AG04449 (cell line): ENCODE measurements around the gene UBE2J1.
"Not testable (repeated sequence)": the region's sequence is repeated elsewhere in the genome, so short reads cannot be mapped to it uniquely, and the experiment has no call there.

Experiments used
- CTCF ChIA-PET: fragments of 350-600 bp; formaldehyde crosslinking; extraction: SDS; loops from one replicate; lab custom pipeline; 2021; ENCODE audit warnings: antibody characterized with exemption; lab: Yijun Ruan, JAX
- POLR2A ChIA-PET: fragments of 400-600, 350-600 bp; formaldehyde crosslinking; extraction: SDS; loops from one replicate; lab custom pipeline; 2020; ENCODE audit warnings: antibody characterized with exemption, inconsistent platforms; lab: Yijun Ruan, JAX
- DNase-seq: peaks from one replicate; pipeline ENCODE4 v3.0.0-alpha.2; 2010; ENCODE audit warnings: low read depth, low spot score
- H3K4me3 ChIP-seq: 2 replicates; pipeline ENCODE4 v1.5.1; 2011; ENCODE audit warnings: low read depth, mild to moderate bottlenecking, control low read depth, low read length
- TF ChIP-seq, protein P1 (sequence below): IDR thresholded peaks from one replicate; pipeline ENCODE4 v1.5.1; 2011; ENCODE audit warnings: mild to moderate bottlenecking, moderate library complexity, low read length, control low read depth, inconsistent platforms; ENCODE audit not compliant: insufficient read depth; ENCODE audit errors: missing control alignments

UBE2J1 gene, protein sequence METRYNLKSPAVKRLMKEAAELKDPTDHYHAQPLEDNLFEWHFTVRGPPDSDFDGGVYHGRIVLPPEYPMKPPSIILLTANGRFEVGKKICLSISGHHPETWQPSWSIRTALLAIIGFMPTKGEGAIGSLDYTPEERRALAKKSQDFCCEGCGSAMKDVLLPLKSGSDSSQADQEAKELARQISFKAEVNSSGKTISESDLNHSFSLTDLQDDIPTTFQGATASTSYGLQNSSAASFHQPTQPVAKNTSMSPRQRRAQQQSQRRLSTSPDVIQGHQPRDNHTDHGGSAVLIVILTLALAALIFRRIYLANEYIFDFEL

DNA sequence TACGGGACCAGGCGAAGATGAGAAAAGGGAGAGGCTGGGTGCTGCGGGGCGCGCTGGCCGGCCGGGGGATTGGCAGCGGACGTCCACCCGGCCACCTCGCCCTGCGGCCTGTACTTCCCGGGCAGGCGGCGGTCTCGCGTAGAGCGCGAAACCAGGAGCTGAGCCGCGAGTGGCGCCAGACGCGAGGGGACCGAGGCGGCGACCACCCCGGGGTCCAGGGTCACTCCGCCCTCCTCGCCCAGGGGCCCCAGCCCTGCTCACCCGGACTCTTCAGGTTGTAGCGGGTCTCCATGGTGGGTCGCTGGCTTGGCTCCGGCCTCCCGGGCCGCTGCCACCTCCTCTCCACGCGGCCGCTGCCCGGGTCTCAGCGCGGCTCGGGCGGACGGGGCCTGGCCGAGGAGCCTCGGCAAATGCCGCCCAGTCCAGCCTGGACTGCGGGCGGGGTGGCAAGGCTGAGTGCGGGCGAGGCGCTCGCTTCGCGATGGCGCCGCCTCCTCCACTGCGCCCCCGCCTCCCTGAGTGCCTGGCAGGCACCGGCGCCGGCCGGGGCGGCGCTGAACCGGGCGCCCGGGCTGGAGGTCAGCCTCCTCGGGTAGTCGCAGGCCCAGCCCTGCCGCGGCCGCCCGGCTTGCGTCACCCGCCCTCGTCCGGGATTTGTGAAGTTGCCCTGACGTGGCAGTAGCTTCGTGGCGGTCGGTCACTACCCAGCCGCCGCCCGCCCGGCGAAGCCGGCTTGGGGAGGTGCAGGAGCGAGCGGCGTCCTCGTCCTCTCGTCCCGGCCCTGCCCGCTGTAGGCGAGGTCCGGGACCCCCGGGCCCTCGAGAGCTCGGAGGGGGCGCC, at the start of gene UBE2J1:
TSS of gene UBE2J1 (minus strand) at position 445 of the 840 bp plus-strand sequence. CDS start at position 292, 153 bp downstream.
- TF ChIP-seq, protein P1, sequence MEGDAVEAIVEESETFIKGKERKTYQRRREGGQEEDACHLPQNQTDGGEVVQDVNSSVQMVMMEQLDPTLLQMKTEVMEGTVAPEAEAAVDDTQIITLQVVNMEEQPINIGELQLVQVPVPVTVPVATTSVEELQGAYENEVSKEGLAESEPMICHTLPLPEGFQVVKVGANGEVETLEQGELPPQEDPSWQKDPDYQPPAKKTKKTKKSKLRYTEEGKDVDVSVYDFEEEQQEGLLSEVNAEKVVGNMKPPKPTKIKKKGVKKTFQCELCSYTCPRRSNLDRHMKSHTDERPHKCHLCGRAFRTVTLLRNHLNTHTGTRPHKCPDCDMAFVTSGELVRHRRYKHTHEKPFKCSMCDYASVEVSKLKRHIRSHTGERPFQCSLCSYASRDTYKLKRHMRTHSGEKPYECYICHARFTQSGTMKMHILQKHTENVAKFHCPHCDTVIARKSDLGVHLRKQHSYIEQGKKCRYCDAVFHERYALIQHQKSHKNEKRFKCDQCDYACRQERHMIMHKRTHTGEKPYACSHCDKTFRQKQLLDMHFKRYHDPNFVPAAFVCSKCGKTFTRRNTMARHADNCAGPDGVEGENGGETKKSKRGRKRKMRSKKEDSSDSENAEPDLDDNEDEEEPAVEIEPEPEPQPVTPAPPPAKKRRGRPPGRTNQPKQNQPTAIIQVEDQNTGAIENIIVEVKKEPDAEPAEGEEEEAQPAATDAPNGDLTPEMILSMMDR = no peak
- peak within 1 kb of the TSS; percentile 90 for H3K4me3 ChIP-seq
- CTCF ChIA-PET = interaction anchor here (1.0 to 4.7 kb wide), 7 partner anchors 9 to 40 kb away, joined by 3 to 34 read pairs (median 4); no protein-coding TSS in a partner anchor
- DNase-seq = peak; percentile 69
- POLR2A ChIA-PET = interaction anchor here (0.6 to 1.7 kb wide), 7 partner anchors 11 to 389 kb away, joined by 3 to 6 read pairs (median 4); partner anchors contain the start of genes LYRM2 and RNGTT

DNA sequence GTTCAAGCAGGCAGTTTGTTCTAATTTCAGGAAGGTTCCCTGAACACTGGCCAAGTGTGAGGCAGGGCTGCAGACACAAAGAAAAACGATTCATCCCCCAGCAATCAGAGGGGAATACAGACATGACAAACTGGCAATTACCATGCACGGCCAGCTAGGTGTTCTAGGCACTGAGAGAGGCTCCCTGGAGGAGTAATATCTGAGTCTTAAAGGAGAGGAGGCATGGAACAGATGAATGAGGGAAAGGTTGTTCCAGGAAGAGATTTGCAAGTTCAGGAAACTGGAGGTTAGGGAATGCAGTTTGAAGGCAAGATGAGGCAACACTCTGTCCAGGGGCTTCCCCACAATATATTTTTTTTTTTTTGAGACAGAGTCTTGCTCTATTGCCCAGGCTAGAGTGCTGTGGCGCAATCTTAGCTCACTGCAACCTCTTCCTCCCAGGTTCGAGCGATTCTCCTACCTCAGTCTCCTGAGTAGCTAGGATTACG, 48.4 kb upstream of the UBE2J1 start:
- CTCF ChIA-PET = no interaction called here
- TF ChIP-seq, protein P1 = no peak
- DNase-seq = no peak
- POLR2A ChIA-PET = no interaction called here
- H3K4me3 ChIP-seq = no peak overlapping the region

DNA sequence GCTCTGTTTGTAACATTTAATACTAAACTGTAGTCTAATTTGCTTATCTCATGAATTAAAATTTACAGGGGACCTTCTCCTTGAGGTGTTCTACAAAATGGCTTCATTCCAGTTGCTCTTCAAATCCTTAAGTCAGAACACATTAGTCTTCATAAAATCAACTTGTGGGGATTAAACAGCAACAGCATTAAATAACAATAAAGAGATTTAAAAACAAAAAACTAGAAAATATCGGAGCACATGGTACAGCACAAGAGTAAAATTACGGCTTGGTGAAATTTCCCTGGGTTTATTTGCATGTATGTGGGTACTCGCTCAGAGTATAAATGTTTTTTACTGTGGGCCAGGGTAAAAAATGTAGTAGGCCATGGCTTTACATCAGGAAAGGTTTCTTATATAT, 47.5 kb upstream of the UBE2J1 start:
- no peak overlapping the region for H3K4me3 ChIP-seq
- DNase-seq = no peak
- CTCF ChIA-PET = no interaction called here
- POLR2A ChIA-PET = no interaction called here
- TF ChIP-seq, protein P1 = no peak

DNA sequence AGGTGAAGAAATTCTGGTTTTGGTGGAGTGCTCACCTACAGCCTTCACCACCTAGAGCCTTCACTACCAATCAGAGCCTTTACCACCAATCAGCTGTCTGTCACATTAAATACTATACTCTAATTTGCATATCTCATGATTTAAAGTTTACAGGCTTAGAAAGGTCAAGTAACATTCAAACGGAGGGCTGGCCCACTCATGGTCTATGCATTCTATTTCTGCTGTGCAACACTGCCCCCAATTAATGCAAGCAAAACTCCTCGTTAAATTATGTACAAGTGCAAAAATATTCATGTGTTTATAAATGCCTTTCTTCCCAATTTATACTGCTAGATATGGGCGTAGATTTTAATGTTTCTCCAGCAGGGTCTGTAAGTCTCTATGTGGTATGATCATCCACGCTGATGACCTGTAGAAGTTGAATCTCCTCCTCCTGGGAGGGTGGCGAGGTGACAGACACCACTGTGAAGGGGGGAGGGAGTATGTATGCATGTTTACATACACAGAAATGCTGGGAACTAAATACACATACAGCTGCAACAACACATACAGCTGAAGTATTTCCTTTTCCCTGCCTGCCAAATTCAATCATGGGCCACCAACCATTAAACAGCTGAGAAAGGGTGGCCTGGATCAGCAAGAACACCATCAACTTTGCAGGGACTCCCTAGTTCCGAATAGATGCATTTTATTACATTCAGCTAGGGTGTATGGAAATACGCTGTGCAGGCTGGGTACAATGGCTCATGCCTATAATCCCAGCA, 46.4 kb upstream of the UBE2J1 start:
- H3K4me3 ChIP-seq = no peak overlapping the region
- no peak for DNase-seq
- POLR2A ChIA-PET = no interaction called here
- TF ChIP-seq, protein P1 = no peak
- CTCF ChIA-PET = no interaction called here

DNA sequence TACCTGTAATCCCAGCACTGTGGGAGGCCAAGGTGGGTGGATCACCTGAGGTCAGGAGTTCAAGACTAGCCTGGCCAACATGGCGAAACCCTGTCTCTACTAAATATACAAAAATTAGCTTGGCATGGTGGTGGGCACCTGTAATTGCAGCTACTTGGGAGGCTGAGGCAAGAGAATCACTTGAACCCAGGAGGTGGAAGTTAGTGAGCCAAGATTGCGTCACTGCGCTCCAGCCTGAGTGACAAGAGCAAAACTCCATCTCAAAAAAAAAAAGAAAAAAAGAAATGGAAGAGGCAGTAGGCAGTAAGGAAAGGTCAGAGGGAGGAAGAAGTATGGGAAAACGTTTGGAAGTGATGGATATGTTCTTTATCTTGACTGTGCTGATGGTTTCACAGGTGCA, 45.4 kb upstream of the UBE2J1 start:
- H3K4me3 ChIP-seq, DNase-seq, CTCF ChIA-PET, POLR2A ChIA-PET: not testable (repeated sequence)

DNA sequence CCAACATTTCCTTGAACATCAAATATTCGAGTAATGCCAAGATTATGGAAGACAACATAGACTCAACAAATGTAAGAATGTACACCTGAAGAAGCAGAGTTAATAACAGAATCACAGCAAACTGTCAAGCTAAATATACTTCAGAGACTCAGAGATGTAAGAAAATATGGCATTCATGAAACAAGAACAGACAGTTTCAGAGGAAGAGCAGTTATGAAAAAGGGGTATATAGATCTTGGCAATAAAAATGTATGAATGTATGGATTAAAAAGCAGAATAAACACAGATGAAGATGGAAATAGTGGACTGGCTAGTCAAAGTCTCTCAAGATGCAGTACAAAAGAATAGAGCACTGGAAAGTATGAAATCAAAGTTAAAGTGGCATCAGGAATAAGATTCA, 41.1 kb upstream of the UBE2J1 start:
- POLR2A ChIA-PET = no interaction called here
- TF ChIP-seq, protein P1 = no peak
- no peak for DNase-seq
- no peak overlapping the region for H3K4me3 ChIP-seq
- CTCF ChIA-PET = no interaction called here
